HepG2 (cell line): ENCODE measurements around the gene C4orf17. TPM values are rescaled to one million over a fixed set of nuclear protein-coding genes. Genes with fewer than 3 reads are reported as not detected.

Experiments
- ATAC-seq: fragments of 200-7000 bp; cut with Tn5 transposase; 3 replicates; pipeline ENCODE4 v1.9.1; 2020; ENCODE audit warnings: mild to moderate bottlenecking, moderate library complexity
- BruUV-seq: library from RNA; stranded (reverse); fragments of 400-500 nt; replicated peaks from 2 replicates; lab custom pipeline; 2021; lab: Mats Ljungman, UMichigan
- CTCF ChIA-PET: fragments of 300-600 bp; formaldehyde crosslinking; extraction: SDS; loops from one replicate; lab custom pipeline; 2021; ENCODE audit warnings: low total read pairs, inconsistent platforms, low intra/inter-chr PET ratio; lab: Yijun Ruan, JAX
- POLR2A ChIA-PET: fragments of 350-600 bp; sonication (Branson Sonifier 250); formaldehyde crosslinking; loops from one replicate; lab custom pipeline; 2020; ENCODE audit warnings: antibody characterized with exemption, inconsistent platforms; lab: Yijun Ruan, JAX
- DNase-seq: peaks from one replicate; pipeline ENCODE4 v3.0.0-alpha.2; 2015; ENCODE audit warnings: low spot score
- FAIRE-seq: peaks from 3 replicates; lab custom pipeline; 2011; peaks lifted over from hg19 to GRCh38; lab: Jason Lieb, UNC
- H2AFZ ChIP-seq: one replicate; pipeline ENCODE4 v1.6.1; 2011; ENCODE audit warnings: low read length, inconsistent platforms
- H3K27ac ChIP-seq: fragments of 300-600 bp; 3 replicates; pipeline ENCODE4 v1.8.0; 2011; ENCODE audit warnings: mixed run types, mild to moderate bottlenecking, mixed read lengths, low read length, inconsistent platforms; ENCODE audit not compliant: insufficient read depth; ENCODE audit errors: extremely low read length
- H3K27me3 ChIP-seq, 2 experiments: fragments of 200-600 bp in 1 of 2; 2 replicates in 1 of 2; 3 replicates in 1 of 2; pipeline versions ENCODE4 v1.6.0 to v1.8.0; 2011; ENCODE audit warnings: low read length in 2 of 2, mild to moderate bottlenecking in 2 of 2, moderate library complexity in 2 of 2, inconsistent platforms in 1 of 2; ENCODE audit not compliant: insufficient read depth in 2 of 2, control insufficient read depth in 1 of 2
- H3K36me3 ChIP-seq, 2 experiments: fragments of 200-600 bp in 1 of 2; replicated peaks in 1 of 2; 2 replicates in 1 of 2; 3 replicates in 1 of 2; pipeline versions ENCODE4 v1.5.1 to v1.8.0; 2011; ENCODE audit warnings: low read length in 2 of 2, inconsistent platforms in 1 of 2; ENCODE audit not compliant: insufficient read depth in 2 of 2, control insufficient read depth in 1 of 2
- H3K4me1 ChIP-seq: 2 replicates; pipeline ENCODE4 v1.5.1; 2012; ENCODE audit warnings: low read length, inconsistent platforms; ENCODE audit not compliant: insufficient read depth
- H3K4me2 ChIP-seq: 2 replicates; pipeline ENCODE4 v1.6.0; 2011; ENCODE audit warnings: low read depth, low read length, inconsistent platforms
- H3K4me3 ChIP-seq, 3 experiments: fragments of 200-600 bp in 1 of 3; sonication (generic), shearing (Covaris generic) in 1 of 3; replicated peaks in 1 of 3; 2 replicates each; pipeline ENCODE4 v1.5.1; 2011 to 2016; ENCODE audit warnings: low read length in 3 of 3, inconsistent platforms in 2 of 3, low read depth in 2 of 3, mild to moderate bottlenecking in 2 of 3, control low read depth in 1 of 3, mixed read lengths in 1 of 3; ENCODE audit not compliant: insufficient read depth in 1 of 3
- H3K79me2 ChIP-seq: one replicate; pipeline ENCODE4 v1.6.1; 2011; ENCODE audit warnings: low read length, inconsistent platforms; ENCODE audit not compliant: insufficient read depth
- H3K9ac ChIP-seq: 2 replicates; pipeline ENCODE4 v1.6.0; 2011; ENCODE audit warnings: mild to moderate bottlenecking, low read depth, low read length, inconsistent platforms; ENCODE audit not compliant: insufficient read depth
- H3K9me3 ChIP-seq: 2 replicates; pipeline ENCODE4 v1.5.1; 2012; ENCODE audit warnings: mild to moderate bottlenecking, low read length
- H4K20me1 ChIP-seq: 2 replicates; pipeline ENCODE4 v1.6.0; 2011; ENCODE audit warnings: inconsistent platforms, mild to moderate bottlenecking, low read length, moderate library complexity; ENCODE audit not compliant: insufficient read depth
- CCAR2 ChIP-seq: fragments of 200-400 bp; formaldehyde crosslinking; optimal IDR thresholded peaks from 2 replicates; pipeline ENCODE3; 2018; ENCODE audit warnings: low read depth, mild to moderate bottlenecking, low read length, moderate library complexity
- ETV6 ChIP-seq: sonication (generic); formaldehyde crosslinking; conservative IDR thresholded peaks from 2 replicates; pipeline ENCODE4 v1.4.0; 2020; ENCODE audit warnings: missing genetic modification reagents
- HIC2 ChIP-seq: sonication (generic); formaldehyde crosslinking; IDR thresholded peaks from 2 replicates; pipeline ENCODE4 v1.9.0; 2022; ENCODE audit warnings: low read depth, missing genetic modification reagents
- HNRNPH1 ChIP-seq: fragments of 200-400 bp; formaldehyde crosslinking; optimal IDR thresholded peaks from 2 replicates; pipeline ENCODE3; 2017; ENCODE audit warnings: mild to moderate bottlenecking, low read depth, low read length
- NFIB ChIP-seq: sonication (generic); formaldehyde crosslinking; IDR thresholded peaks from 2 replicates; pipeline ENCODE4 v1.9.0; 2021; ENCODE audit warnings: missing genetic modification reagents, mild to moderate bottlenecking, borderline replicate concordance
- SNAI1 ChIP-seq: sonication (generic); formaldehyde crosslinking; IDR thresholded peaks from 2 replicates; pipeline ENCODE4 v1.5.0; 2020; ENCODE audit warnings: mild to moderate bottlenecking, missing genetic modification reagents, borderline replicate concordance
- TRIM24 ChIP-seq: sonication (generic); formaldehyde crosslinking; IDR thresholded peaks from 2 replicates; pipeline ENCODE4 v1.8.0; 2022; ENCODE audit warnings: mild to moderate bottlenecking, missing genetic modification reagents
- XBP1 ChIP-seq: sonication (generic); formaldehyde crosslinking; IDR thresholded peaks from 2 replicates; pipeline ENCODE4 v1.5.0; 2020; ENCODE audit warnings: missing genetic modification reagents
- ZMAT3 ChIP-seq: sonication (generic); formaldehyde crosslinking; conservative IDR thresholded peaks from 2 replicates; pipeline ENCODE4 v1.7.0; 2021; ENCODE audit warnings: missing genetic modification reagents
- ZNF10 ChIP-seq: sonication (generic); formaldehyde crosslinking; IDR thresholded peaks from 2 replicates; pipeline ENCODE4 v1.4.0; 2020; ENCODE audit warnings: mild to moderate bottlenecking, low read depth, missing genetic modification reagents, borderline replicate concordance
- ZNF251 ChIP-seq: sonication (generic); formaldehyde crosslinking; IDR thresholded peaks from 2 replicates; pipeline ENCODE4 v1.9.0; 2021; ENCODE audit warnings: mild to moderate bottlenecking, missing genetic modification reagents
- ZNF318 ChIP-seq: sonication (generic); formaldehyde crosslinking; IDR thresholded peaks from 2 replicates; pipeline ENCODE4 v1.4.0; 2020; ENCODE audit warnings: mild to moderate bottlenecking, missing genetic modification reagents
- WGBS: methylation state at CpG from one replicate; pipeline ENCODE4 v1.1.6; 2017; ENCODE audit warnings: low lambda C conversion rate; 5-methylcytosine and 5-hydroxymethylcytosine counted together
- in situ Hi-C: cut with HindIII; loops from 2 replicates; pipeline ENCODE4 v1.10.0; 2017; ENCODE audit warnings: low pct_unique_long_range_greater_than_20kb; ENCODE audit not compliant: extremely low pct_ligation_motif_present
- intact Hi-C: fragments of 100-400 bp; cut with micrococcal nuclease; formaldehyde crosslinking; loops from one replicate; pipeline ENCODE4 v1.10.0; 2022; ENCODE audit not compliant: unreplicated experiment
- polyA plus RNA-seq, 8 experiments: library from polyadenylated mRNA; depleted of rRNA in 3 of 8; stranded (reverse) in 7 of 8; unstranded in 1 of 8; fragments of >200 nt; fragmentation: Illumina TruSeq in 4 of 8; extraction: Trizol in 4 of 8; gene quantifications; 2 replicates each; pipeline versions ENCODE4 v1.2.1 to v1.2.3, GENCODE V29; 2011 to 2016; ENCODE audit warnings: low read depth in 4 of 8, missing spikeins in 1 of 8, mixed read lengths in 1 of 8; ENCODE audit not compliant: insufficient read depth in 1 of 8
- total RNA-seq, 5 experiments: library from RNA; depleted of rRNA; stranded (reverse); fragments of >200 nt; fragmentation: Illumina TruSeq; extraction: Trizol; gene quantifications; 2 replicates each; pipeline ENCODE4 v1.2.3, GENCODE V29; 2016; ENCODE audit warnings: low read depth in 1 of 5

C4orf17 gene
- total and polyA plus RNA-seq, 2 of the 13 experiments (the other 11 are each of a cell fraction or from before 2014, with no cell fraction given), result not detected

- H2AFZ ChIP-seq, result peak within 1 kb of the TSS; percentile 89
- DNase-seq, result peak; percentile 67
- peak; percentile 98 for ATAC-seq
- H4K20me1 ChIP-seq, result no peaks in the 10 kb centered on the region
- intact Hi-C loops, result loop anchor here (1.0 kb wide), 1 partner anchor 10 kb away; the partner anchor contains the start of gene TRMT10A
- H3K9me3 ChIP-seq, result no peaks in the 10 kb centered on the region
- POLR2A ChIA-PET, result interaction anchor here (1.0 to 3.9 kb wide), 2 partner anchors 11 to 372 kb away, joined by 4 to 44 read pairs; partner anchors contain the start of genes DNAJB14 and TRMT10A
- H3K27me3 ChIP-seq, result no peaks in the 10 kb centered on the region
- peak within 1 kb of the TSS; percentile 53 to 96 (median 72) for H3K4me3 ChIP-seq
- peaks cover 46% of the 10 kb centered on the region for H3K79me2 ChIP-seq
- WGBS, result 3% methylated on average over 3 of the region's 3 CpGs
- peak within 1 kb of the TSS; percentile 75 for H3K9ac ChIP-seq
- peak; percentile 59 for FAIRE-seq
- CTCF ChIA-PET, result no interaction called here
- peak within 1 kb of the TSS; percentile 65 for H3K4me2 ChIP-seq
- in situ Hi-C loops, result no loop called here
- H3K4me1 ChIP-seq, result peaks cover 57% of the 10 kb centered on the region
- TSS peak; percentile 89 for BruUV-seq
- peak within 1 kb of the TSS; percentile 87 for H3K27ac ChIP-seq
- H3K36me3 ChIP-seq, result no peaks in the 10 kb centered on the region
- TF ChIP-seq HIC2 (CRISPR knock-in tag) (no peak), ZNF10 (CRISPR knock-in tag) (no peak), CCAR2 (no peak), ZNF251 (CRISPR knock-in tag) (no peak), NFIB (CRISPR knock-in tag) (no peak), HNRNPH1 (no peak), XBP1 (CRISPR knock-in tag) (no peak), ZMAT3 (no peak), SNAI1 (CRISPR knock-in tag) (no peak), ZNF318 (CRISPR knock-in tag) (no peak), ETV6 (CRISPR knock-in tag) (no peak), TRIM24 (CRISPR knock-in tag) (no peak)
Observed at GRCh38 chr4:99574530-99575324, 63.9 kb downstream of the C4orf17 start, which contains the start of gene MTTP. TSS of gene MTTP (plus strand) at chr4:99574824. CDS start at chr4:99574910, 86 bp downstream.
